A549 (cell line): ENCODE measurements around the gene UNC13B.

Source experiments
- HEYL ChIP-seq: fragments of 250-450 bp; sonication (Bioruptor Pico); IDR thresholded peaks from 2 replicates; pipeline ENCODE4 v1.8.0; 2021; ENCODE audit warnings: mild to moderate bottlenecking, moderate library complexity
- MYC ChIP-seq: IDR thresholded peaks from 2 replicates; pipeline ENCODE4 v1.6.1; 2012; ENCODE audit warnings: mild to moderate bottlenecking, inconsistent platforms, low read length, improper control_type of control experiment, borderline replicate concordance
- SREBF2 ChIP-seq: fragments of 450-650 bp; IDR thresholded peaks from 2 replicates; pipeline ENCODE4 v1.6.1; 2014; ENCODE audit warnings: mild to moderate bottlenecking, moderate library complexity
- TF ChIP-seq, protein P1 (sequence below): fragments of >200 bp; sonication (Bioruptor Twin); formaldehyde crosslinking; IDR thresholded peaks from 3 replicates; pipeline ENCODE4 v1.5.1; 2016

GRCh38 chr9:35448496-35448895, 286.7 kb downstream of the UNC13B start:
- TF ChIP-seq, protein P1, sequence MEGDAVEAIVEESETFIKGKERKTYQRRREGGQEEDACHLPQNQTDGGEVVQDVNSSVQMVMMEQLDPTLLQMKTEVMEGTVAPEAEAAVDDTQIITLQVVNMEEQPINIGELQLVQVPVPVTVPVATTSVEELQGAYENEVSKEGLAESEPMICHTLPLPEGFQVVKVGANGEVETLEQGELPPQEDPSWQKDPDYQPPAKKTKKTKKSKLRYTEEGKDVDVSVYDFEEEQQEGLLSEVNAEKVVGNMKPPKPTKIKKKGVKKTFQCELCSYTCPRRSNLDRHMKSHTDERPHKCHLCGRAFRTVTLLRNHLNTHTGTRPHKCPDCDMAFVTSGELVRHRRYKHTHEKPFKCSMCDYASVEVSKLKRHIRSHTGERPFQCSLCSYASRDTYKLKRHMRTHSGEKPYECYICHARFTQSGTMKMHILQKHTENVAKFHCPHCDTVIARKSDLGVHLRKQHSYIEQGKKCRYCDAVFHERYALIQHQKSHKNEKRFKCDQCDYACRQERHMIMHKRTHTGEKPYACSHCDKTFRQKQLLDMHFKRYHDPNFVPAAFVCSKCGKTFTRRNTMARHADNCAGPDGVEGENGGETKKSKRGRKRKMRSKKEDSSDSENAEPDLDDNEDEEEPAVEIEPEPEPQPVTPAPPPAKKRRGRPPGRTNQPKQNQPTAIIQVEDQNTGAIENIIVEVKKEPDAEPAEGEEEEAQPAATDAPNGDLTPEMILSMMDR = no peak
- TF ChIP-seq MYC (no peak), SREBF2 (no peak), HEYL (no peak)
